ENCODE data around the gene ALG9.
"Not testable (repeated sequence)": the region's sequence is repeated elsewhere in the genome, so short reads cannot be mapped to it uniquely, and the experiment has no call there.

Gene ALG9

GRCh38 chr11:111801135-111801534, 70.2 kb downstream of the ALG9 start:
- no peak for DNase-seq (ENCODE audit: low read depth in 1 of 2, low spot score in 1 of 2)

GRCh38 chr11:111798279-111798678, 73.1 kb downstream of the ALG9 start:
- DNase-seq (ENCODE audit: low read depth in 1 of 2, low spot score in 1 of 2): no peak

- no peak for DNase-seq (ENCODE audit: low read depth in 1 of 2, low spot score in 1 of 2)
These were observed 74.2 kb downstream of the ALG9 start for GRCh38 chr11:111797145-111797581.

GRCh38 chr11:111796696-111797095, 74.7 kb downstream of the ALG9 start:
- DNase-seq (ENCODE audit: low read depth in 1 of 2, low spot score in 1 of 2): no peak

- no peak for DNase-seq (ENCODE audit: low read depth in 1 of 2, low spot score in 1 of 2)
These were observed 75.9 kb downstream of the ALG9 start for GRCh38 chr11:111795334-111795985.

- DNase-seq (ENCODE audit: low read depth in 1 of 2, low spot score in 1 of 2): no peak
These were observed 77.5 kb downstream of the ALG9 start for GRCh38 chr11:111793863-111794262.

- DNase-seq (ENCODE audit: low read depth in 1 of 2, low spot score in 1 of 2): no peak
These were observed 78.4 kb downstream of the ALG9 start for GRCh38 chr11:111792955-111793500.

- no peak for DNase-seq (ENCODE audit: low read depth in 1 of 2, low spot score in 1 of 2)
These were observed 79.1 kb downstream of the ALG9 start for GRCh38 chr11:111792314-111792713.

- no peak for DNase-seq (ENCODE audit: low read depth in 1 of 2, low spot score in 1 of 2)
These were observed 82.9 kb downstream of the ALG9 start for GRCh38 chr11:111788464-111788863.

- no peak for DNase-seq (ENCODE audit: low read depth in 1 of 2, low spot score in 1 of 2)
These were observed 83.3 kb downstream of the ALG9 start for GRCh38 chr11:111788051-111788450.

GRCh38 chr11:111785886-111786412, 85.4 kb downstream of the ALG9 start:
- no peak for DNase-seq (ENCODE audit: low read depth in 1 of 2, low spot score in 1 of 2)

GRCh38 chr11:111785076-111785475, 86.3 kb downstream of the ALG9 start:
- no peak for DNase-seq (ENCODE audit: low read depth in 1 of 2, low spot score in 1 of 2)

GRCh38 chr11:111784311-111784710, 87.1 kb downstream of the ALG9 start:
- not testable (repeated sequence) for DNase-seq (ENCODE audit: low read depth in 1 of 2, low spot score in 1 of 2)

GRCh38 chr11:111782109-111782741, 89.2 kb downstream of the ALG9 start:
- DNase-seq (ENCODE audit: low read depth in 1 of 2, low spot score in 1 of 2): no peak

- no peak for DNase-seq (ENCODE audit: low read depth in 1 of 2, low spot score in 1 of 2)
These were observed 92.3 kb downstream of the ALG9 start for GRCh38 chr11:111779118-111779517.

- no peak for DNase-seq (ENCODE audit: low read depth in 1 of 2, low spot score in 1 of 2)
These were observed 93.3 kb downstream of the ALG9 start for GRCh38 chr11:111778047-111778558.

GRCh38 chr11:111777094-111778046, 94.0 kb downstream of the ALG9 start:
- no peak for DNase-seq (ENCODE audit: low read depth in 1 of 2, low spot score in 1 of 2)

GRCh38 chr11:111776398-111777093, 94.8 kb downstream of the ALG9 start:
- DNase-seq (ENCODE audit: low read depth in 1 of 2, low spot score in 1 of 2): no peak

GRCh38 chr11:111774955-111775710, 96.2 kb downstream of the ALG9 start:
- DNase-seq (ENCODE audit: low read depth in 1 of 2, low spot score in 1 of 2): no peak

GRCh38 chr11:111772535-111772934, 98.8 kb downstream of the ALG9 start:
- DNase-seq (ENCODE audit: low read depth in 1 of 2, low spot score in 1 of 2): no peak
